Measurements from ENCODE around the gene ALDH3A1.

- peak in 1 of 2 donors; percentile 68 for TF ChIP-seq POLR2A (IDR thresholded peaks at IDR 0.05)
- peak in 1 of 6 experiments; percentile 9 for TF ChIP-seq CTCF (IDR thresholded peaks at IDR 0.05)
Observed at GRCh38 chr17:19753051-19753509, 5.0 kb upstream of the ALDH3A1 start.
